ENCODE measurements around the gene MRPL43. TPM values are rescaled to one million over a fixed set of nuclear protein-coding genes. Genes with fewer than 3 reads are reported as not detected.
A peak's percentile ranks its signal among the peaks of the same experiment; 100 is the strongest.

The MRPL43 gene
- total and polyA plus RNA-seq, 8 donors = 31.0 to 93.5 (median 39.7) TPM

DNA sequence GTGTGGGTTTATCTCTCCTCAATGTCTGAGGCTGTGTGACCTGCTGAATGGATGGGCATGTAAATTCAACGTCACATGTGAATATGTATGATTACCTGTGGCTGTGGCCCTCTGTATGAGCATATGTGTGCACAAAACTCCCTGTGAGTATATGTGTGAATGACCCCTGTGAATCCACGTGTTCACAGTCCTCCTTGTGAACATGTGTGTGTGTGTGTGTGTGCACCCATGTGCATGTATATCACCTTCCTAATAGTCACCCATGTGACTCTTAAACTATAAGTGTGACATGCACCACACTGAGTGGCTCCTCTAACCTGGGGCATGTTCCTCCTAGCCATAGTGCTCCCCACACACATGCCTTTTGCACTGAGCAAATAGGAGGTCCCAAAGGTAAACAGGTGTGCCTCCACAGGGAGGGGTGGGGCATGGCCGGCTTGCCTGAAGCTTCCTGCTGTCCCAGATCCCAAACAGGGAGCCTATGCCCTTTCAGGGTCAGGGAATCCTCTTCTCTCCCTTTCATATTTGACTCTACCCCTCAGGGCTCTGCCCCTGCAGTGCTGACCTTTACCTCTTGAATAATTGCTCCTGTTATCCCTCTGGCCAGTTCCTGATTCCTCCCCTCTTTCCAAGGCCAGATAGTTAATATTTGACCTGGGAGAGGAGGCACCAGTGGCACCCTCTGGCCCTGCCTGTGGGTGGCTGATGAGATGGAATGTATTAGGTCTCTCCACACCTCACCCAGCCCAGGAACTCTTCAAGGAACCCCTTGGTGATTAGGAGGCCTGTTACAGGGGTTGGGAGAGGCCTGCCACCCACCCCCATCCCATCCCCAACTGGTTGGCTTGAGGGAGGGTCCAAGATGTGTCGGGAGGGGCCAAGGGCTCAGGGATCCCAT, 16.1 kb downstream of the MRPL43 start:
- no peak for TF ChIP-seq CTCF (IDR thresholded peaks at IDR 0.05)
- peak overlapping the region in 3 of 4 donors; percentile 40 to 81 (median 50) for H3K27ac ChIP-seq

GRCh38 chr10:100970076-100970913, 17.0 kb downstream of the MRPL43 start:
- Histone ChIP-seq H3K27ac (peak overlapping the region; percentile 49 to 81 (median 60)), H3K4me3 (peak overlapping the region; percentile 57 to 95 (median 64)), H3K27me3 (no peaks in the 10 kb centered on the region), H3K9me3 (no peaks in the 10 kb centered on the region), H3K4me1 (peaks cover 13 to 17% (median 16%) of the 10 kb centered on the region in 3 donors), H3K36me3 (no peaks in the 10 kb centered on the region)
- ATAC-seq (peak; percentile 44 to 68 (median 58)), FAIRE-seq (no peak), DNase-seq (peak in 5 of 6 donors; percentile 44 to 74 (median 66))
- 13% methylated on average over 13 of the region's 13 CpGs for WGBS, 2 donors
- no peak for TF ChIP-seq CTCF (IDR thresholded peaks at IDR 0.05)
- intact Hi-C loops (cut with DNase I) = no loop called here

More for the DNA sequence above, 16.1 kb downstream of the MRPL43 start:
- 16 to 17% methylated on average over 4 of the region's 4 CpGs for WGBS, 2 donors
- Histone ChIP-seq H3K27me3 (no peaks in the 10 kb centered on the region), H3K4me3 (peak overlapping the region in 2 of 4 donors; percentile 11 to 64), H3K9me3 (no peaks in the 10 kb centered on the region), H3K36me3 (no peaks in the 10 kb centered on the region), H3K4me1 (peaks cover 13 to 17% (median 16%) of the 10 kb centered on the region in 3 donors)
- DNase-seq (peak in 4 of 6 donors; percentile 54 to 68 (median 62)), FAIRE-seq (no peak), ATAC-seq (peak; percentile 52 to 77 (median 74))
- intact Hi-C loops (cut with DNase I) = no loop called here

DNA sequence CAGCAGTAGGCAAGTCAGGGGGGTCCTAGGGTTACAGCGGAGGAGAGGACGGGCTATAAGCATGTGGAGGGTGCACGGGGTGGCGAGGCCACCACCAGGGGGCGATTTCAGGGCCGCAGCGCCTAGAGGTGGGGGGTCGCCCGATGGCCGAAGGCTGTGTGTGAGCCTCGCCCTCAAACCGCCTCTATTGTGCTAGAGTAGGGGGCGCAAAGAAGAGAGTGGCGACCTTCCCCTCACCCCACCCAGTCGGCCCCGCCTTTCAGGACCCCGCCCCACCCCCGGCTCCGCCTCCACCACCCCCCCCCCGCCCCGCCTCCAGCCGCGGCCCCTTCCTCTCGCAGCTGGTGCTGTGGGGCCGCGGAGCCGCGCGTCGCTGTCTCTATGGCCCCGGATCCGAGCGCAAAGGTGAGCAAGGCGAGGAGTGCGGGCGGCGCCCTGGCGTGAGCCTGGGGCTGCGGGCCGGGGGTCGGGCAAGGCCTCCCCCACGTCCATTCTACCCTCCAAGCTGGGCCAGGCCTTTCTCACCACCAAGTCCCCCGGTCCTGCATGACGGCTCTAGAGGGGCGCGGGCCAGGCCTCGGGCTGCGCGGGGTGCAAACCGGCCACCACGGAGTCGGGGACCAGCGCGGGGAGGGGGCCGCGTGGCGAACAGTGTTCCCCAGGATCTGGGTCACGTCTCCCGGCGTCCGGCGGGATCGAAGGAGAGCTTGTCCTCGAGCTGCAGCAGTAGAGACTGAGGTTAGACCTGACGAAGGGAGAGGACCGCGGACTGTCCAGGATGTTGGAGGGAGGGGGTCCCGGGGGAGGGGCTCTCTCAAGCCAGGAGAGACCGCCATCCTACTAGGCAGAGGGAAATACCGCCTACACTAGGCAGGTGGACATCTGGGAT, 17.9 kb downstream of the MRPL43 start, which contains the start of gene SEMA4G:
Gene SEMA4G (plus strand): TSS at position 318 of the 889 bp plus-strand sequence. CDS start 3,409 bp downstream, outside the sequence.
- 1% methylated on average over 39 to 69 of the region's 70 CpGs for WGBS, 2 donors
- no peaks in the 10 kb centered on the region for H3K27me3 ChIP-seq
- H3K4me3 ChIP-seq = peak within 1 kb of the TSS; percentile 57 to 95 (median 64)
- H3K4me1 ChIP-seq = peaks cover 13 to 17% (median 16%) of the 10 kb centered on the region in 3 donors
- FAIRE-seq (no peak), ATAC-seq (peak; percentile 73 to 84 (median 76)), DNase-seq (peak in 5 of 6 donors; percentile 51 to 82 (median 65))
- TF ChIP-seq CTCF (IDR thresholded peaks at IDR 0.05) = peak; percentile 38 to 61 (median 52)
- H3K9me3 ChIP-seq = no peaks in the 10 kb centered on the region
- intact Hi-C loops (cut with DNase I) = no loop called here
- no peaks in the 10 kb centered on the region for H3K36me3 ChIP-seq
- peak within 1 kb of the TSS; percentile 49 to 81 (median 60) for H3K27ac ChIP-seq

DNA sequence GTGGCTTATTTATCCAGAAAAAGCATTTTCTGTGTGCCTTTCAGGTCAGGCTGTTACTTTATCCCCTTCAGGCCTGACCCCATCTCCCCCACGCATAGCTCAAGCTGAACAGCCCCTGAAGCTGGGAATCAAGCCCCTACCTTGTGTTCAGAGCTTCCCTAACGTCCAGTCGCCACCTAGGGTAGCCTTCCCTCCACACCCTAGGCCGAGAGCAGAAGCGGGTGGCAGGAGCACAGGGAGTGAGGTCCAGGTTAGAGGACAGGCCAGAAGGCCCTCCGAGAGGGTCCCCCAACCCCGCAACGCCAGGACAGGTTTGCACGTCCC, 18.5 kb downstream of the MRPL43 start:
- peaks cover 13 to 17% (median 16%) of the 10 kb centered on the region in 3 donors for H3K4me1 ChIP-seq
- ATAC-seq = peak; percentile 20 to 52 (median 38)
- peak overlapping the region in 3 of 4 donors; percentile 9 to 81 (median 61) for H3K27ac ChIP-seq
- intact Hi-C loops (cut with DNase I) = no loop called here
- no peak for TF ChIP-seq CTCF (IDR thresholded peaks at IDR 0.05)
- FAIRE-seq = no peak
- H3K4me3 ChIP-seq = peak overlapping the region; percentile 57 to 95 (median 64)
- no peaks in the 10 kb centered on the region for H3K9me3 ChIP-seq
- H3K36me3 ChIP-seq = no peaks in the 10 kb centered on the region
- no peak for DNase-seq
- no peaks in the 10 kb centered on the region for H3K27me3 ChIP-seq
- WGBS, 2 donors = 2 to 6% methylated on average over 9 of the region's 9 CpGs
